Activated CD4-positive, alpha-beta T cell treated with anti-CD3 and anti-CD28 coated beads for 36 hours (primary cell): ENCODE data around the gene RAPGEF4. TPM values are rescaled to one million over a fixed set of nuclear protein-coding genes. Genes with fewer than 3 reads are reported as not detected.

Experiments
- ATAC-seq: fragments of 200-7000 bp; cut with Tn5 transposase; one replicate; pipeline ENCODE4 v1.10.0; 2021; ENCODE audit warnings: mild to moderate bottlenecking, moderate library complexity
- CTCF ChIA-PET: fragments of 350-600 bp; sonication (Branson Sonifier 250); formaldehyde crosslinking; loops from one replicate; lab custom pipeline; 2021; ENCODE audit warnings: antibody characterized with exemption; lab: Charles Lee
- POLR2A ChIA-PET: fragments of 350-600 bp; sonication (Branson Sonifier 250); formaldehyde crosslinking; loops from one replicate; lab custom pipeline; 2021; ENCODE audit warnings: antibody characterized with exemption, inconsistent platforms; lab: Charles Lee
- DNase-seq: peaks from one replicate; pipeline ENCODE4 v3.0.0-alpha.2; 2020
- H3K27ac Mint-ChIP-seq: one replicate; pipeline ENCODE4 v1.8.0; 2021; ENCODE audit warnings: mixed read lengths
- H3K27me3 Mint-ChIP-seq: one replicate; pipeline ENCODE4 v1.8.0; 2021; ENCODE audit warnings: mixed read lengths
- H3K36me3 Mint-ChIP-seq: one replicate; pipeline ENCODE4 v1.8.0; 2021; ENCODE audit warnings: low read depth, mixed read lengths
- H3K4me1 Mint-ChIP-seq: one replicate; pipeline ENCODE4 v1.8.0; 2021; ENCODE audit warnings: mixed read lengths
- H3K4me3 Mint-ChIP-seq: one replicate; pipeline ENCODE4 v1.8.0; 2021; ENCODE audit warnings: mild to moderate bottlenecking, moderate library complexity, mixed read lengths
- H3K9me3 Mint-ChIP-seq: one replicate; pipeline ENCODE4 v1.8.0; 2021; ENCODE audit warnings: low read depth, mixed read lengths
- intact Hi-C, 2 experiments: fragments of 100-400 bp; cut with DNase I in 1 of 2; cut with micrococcal nuclease in 1 of 2; formaldehyde crosslinking; loops; one replicate each; pipeline versions ENCODE4 v1.14.2 to v1.15.1; 2022 to 2024; cut with DNase I, micrococcal nuclease
- total RNA-seq, 2 experiments: library from RNA; stranded (reverse); gene quantifications; one replicate each; pipeline ENCODE4 v1.2.3, GENCODE V29; 2021

Gene RAPGEF4
- total RNA-seq, 2 experiments from 2014 or later = 0.28 to 0.50 TPM

DNA sequence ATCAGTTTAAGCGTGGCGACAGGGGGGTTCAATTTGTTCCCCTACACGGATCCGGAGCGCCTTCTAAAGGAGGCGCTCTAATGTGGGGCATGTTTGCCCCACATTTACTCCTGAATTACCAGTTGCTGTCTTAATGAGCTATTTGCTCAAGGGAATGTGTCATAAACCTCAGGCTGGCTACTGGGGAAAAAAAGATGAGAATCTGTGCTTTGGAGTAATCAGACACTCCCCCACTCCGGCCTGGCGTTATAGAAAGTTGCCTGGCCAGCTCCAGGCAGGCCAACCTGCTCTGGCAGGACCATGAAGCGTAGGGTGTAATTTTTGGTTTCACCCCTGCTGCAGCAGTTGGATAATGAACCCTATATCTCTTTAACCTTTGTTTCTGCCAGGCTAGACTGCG, 309.0 kb downstream of the RAPGEF4 start:
- H3K27me3 Mint-ChIP-seq = peaks cover 2% of the 10 kb centered on the region
- ChIA-PET CTCF (interaction anchor here (2.4 kb wide), 1 partner anchor 16 kb away, joined by 16 read pairs; no protein-coding TSS in a partner anchor), POLR2A (no interaction called here)
- peaks cover 13% of the 10 kb centered on the region for H3K4me1 Mint-ChIP-seq
- ATAC-seq = no peak
- no peaks in the 10 kb centered on the region for H3K36me3 Mint-ChIP-seq
- intact Hi-C loops = loop anchor here in 1 of 2 experiments (10.0 kb wide), 1 partner anchor 930 kb away; no protein-coding TSS in a partner anchor
- H3K9me3 Mint-ChIP-seq = no peaks in the 10 kb centered on the region
- DNase-seq = no peak
- H3K27ac Mint-ChIP-seq = no peak overlapping the region
- no peak overlapping the region for H3K4me3 Mint-ChIP-seq

DNA sequence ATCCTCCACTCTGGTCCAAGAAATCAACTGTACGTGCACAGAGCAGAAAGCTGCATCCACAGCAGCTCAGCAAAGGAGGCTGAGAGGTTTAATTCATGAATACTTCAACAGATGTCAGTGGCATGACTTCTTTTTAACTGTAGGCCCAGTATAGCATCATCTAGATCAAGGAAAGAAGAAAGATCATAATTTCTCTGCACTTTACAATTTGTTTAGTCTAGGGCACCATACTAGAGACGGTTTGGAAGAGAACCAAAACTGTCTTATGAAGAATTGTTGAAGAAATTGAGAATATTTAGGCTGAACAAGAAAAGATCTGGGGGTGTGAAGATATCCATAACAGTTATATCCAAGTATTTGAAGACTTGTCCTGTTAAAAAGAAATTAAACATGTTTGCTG, 309.5 kb downstream of the RAPGEF4 start:
- H3K27ac Mint-ChIP-seq = no peak overlapping the region
- H3K36me3 Mint-ChIP-seq = no peaks in the 10 kb centered on the region
- intact Hi-C loops = loop anchor here in 1 of 2 experiments (10.0 kb wide), 1 partner anchor 930 kb away; no protein-coding TSS in a partner anchor
- ChIA-PET CTCF (interaction anchor here (2.4 kb wide), 1 partner anchor 17 kb away, joined by 16 read pairs; no protein-coding TSS in a partner anchor), POLR2A (no interaction called here)
- H3K4me1 Mint-ChIP-seq = peaks cover 17% of the 10 kb centered on the region
- H3K27me3 Mint-ChIP-seq = peaks cover 2% of the 10 kb centered on the region
- ATAC-seq = no peak
- H3K9me3 Mint-ChIP-seq = no peaks in the 10 kb centered on the region
- no peak for DNase-seq
- no peak overlapping the region for H3K4me3 Mint-ChIP-seq

DNA sequence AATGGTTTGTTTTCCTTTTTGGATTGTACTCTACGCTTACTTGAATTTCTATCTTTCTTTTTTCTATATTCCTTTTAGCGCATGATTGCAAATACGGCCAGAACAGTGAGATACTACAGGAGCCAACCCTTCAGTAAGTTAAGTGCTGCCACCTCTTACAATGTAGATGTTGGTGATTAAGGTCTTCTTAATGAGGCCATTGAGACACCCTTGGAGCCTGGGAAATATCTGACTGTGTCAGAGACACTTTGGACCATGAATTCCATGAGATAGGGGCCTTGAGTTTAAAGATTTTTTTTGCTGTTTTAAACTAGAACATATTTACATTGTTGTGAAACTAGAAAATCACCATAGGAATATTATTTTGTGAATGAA, 312.9 kb downstream of the RAPGEF4 start:
- ChIA-PET POLR2A (no interaction called here), CTCF (interaction anchor here (0.7 to 1.8 kb wide), 2 partner anchors 21 to 235 kb away, joined by 3 to 12 read pairs; no protein-coding TSS in a partner anchor)
- intact Hi-C loops = loop anchor here (2.0 to 10.0 kb wide), 4 partner anchors 28 to 926 kb away; no protein-coding TSS in a partner anchor

DNA sequence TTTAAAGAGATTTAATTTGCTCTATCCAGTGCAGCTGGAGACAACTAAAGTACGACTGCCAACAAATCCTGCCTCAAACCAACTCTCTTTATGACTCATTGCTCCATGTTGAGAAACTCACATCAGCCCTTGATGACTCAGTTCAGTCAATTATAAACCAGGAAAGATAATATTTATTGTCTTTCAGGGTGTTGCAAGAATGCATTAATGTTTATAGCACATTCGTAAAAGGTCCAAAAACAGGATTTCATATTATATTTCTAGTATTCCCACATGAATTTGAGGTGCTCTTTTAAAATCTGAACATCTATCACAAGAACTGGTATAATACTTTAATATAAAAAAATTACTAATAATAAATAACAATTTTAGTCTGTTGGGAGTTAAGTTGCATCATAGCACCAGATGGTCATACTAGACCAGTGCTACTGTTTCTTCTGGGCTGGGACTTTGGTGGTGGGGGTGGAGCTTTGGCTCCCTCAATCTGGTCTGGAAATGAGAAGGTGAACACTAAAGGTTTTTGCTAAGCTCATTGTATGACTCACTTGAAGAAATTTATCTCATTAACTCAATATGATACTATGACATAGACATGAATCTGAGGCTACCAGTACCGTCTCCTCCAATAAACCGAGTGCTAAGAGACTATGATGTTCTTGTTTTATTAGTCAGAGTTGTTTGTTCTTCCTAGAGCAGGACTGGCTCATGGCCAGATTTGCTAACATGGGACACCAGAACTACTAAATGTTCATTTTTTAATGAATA, 313.4 kb downstream of the RAPGEF4 start:
- intact Hi-C loops = loop anchor here (1.0 to 10.0 kb wide), 9 partner anchors 26 to 926 kb away; partner anchors contain the start of gene MAP3K20 (in 1 of the 2)
- DNase-seq = peak; percentile 70
- peak; percentile 98 for ATAC-seq
- no peaks in the 10 kb centered on the region for H3K9me3 Mint-ChIP-seq
- no peaks in the 10 kb centered on the region for H3K36me3 Mint-ChIP-seq
- POLR2A ChIA-PET = interaction anchor here (0.9 kb wide), 1 partner anchor 21 kb away, joined by 3 read pairs; no protein-coding TSS in a partner anchor
- H3K4me1 Mint-ChIP-seq = peaks cover 17% of the 10 kb centered on the region
- peaks cover 9% of the 10 kb centered on the region for H3K27me3 Mint-ChIP-seq
- CTCF ChIA-PET = interaction anchor here (0.6 to 1.8 kb wide), 4 partner anchors 22 to 1292 kb away, joined by 3 to 12 read pairs (median 3); no protein-coding TSS in a partner anchor
- peak overlapping the region; percentile 22 for H3K4me3 Mint-ChIP-seq
- H3K27ac Mint-ChIP-seq = peak overlapping the region; percentile 59

More for the DNA sequence above, 312.9 kb downstream of the RAPGEF4 start:
- Mint-ChIP-seq H3K27ac (no peak overlapping the region), H3K4me1 (peaks cover 17% of the 10 kb centered on the region), H3K36me3 (no peaks in the 10 kb centered on the region), H3K9me3 (no peaks in the 10 kb centered on the region), H3K4me3 (no peak overlapping the region), H3K27me3 (peaks cover 9% of the 10 kb centered on the region)
- ATAC-seq (no peak), DNase-seq (no peak)

DNA sequence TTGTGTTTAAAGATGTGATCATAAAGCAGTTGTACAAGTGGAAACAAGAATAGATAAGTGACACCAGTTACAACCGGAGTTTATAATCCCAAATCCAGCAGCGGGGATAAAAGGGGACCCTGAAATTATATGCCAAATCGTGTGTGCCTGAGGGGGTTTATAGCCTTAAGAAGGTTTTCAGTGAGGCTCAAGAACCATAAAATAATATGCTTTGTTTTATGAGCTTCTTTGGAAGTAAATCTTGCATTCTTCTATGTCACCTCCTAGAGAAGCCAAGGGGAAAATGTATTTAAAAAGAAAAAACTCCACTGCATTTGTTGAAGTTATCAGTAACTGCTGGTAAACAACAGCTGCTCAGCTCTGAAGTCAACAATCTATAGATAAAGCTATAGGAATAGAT, 314.2 kb downstream of the RAPGEF4 start:
- no peak for DNase-seq
- POLR2A ChIA-PET = interaction anchor here (0.9 kb wide), 1 partner anchor 22 kb away, joined by 3 read pairs; no protein-coding TSS in a partner anchor
- H3K27ac Mint-ChIP-seq = no peak overlapping the region

DNA sequence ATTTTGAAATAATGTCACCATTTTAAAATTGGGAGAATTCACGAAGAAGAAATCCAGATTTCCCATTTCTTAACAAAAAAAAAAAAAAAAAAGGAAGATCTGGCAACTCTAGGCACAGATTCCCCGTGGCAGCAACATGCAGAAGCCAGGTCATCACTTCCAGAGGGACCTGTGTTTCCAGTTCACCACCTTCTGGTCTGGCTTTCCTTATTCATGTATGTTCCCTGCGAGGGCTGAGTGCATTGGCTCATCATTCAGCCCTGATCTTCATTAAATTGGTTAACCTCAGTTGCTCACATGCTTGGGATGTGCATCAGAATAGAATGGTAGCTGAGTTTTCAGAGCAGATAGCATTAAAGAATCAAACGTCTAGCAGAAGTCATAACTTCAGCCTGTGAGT, 315.0 kb downstream of the RAPGEF4 start:
- H3K36me3 Mint-ChIP-seq = no peaks in the 10 kb centered on the region
- H3K27me3 Mint-ChIP-seq = peaks cover 13% of the 10 kb centered on the region
- no peak overlapping the region for H3K27ac Mint-ChIP-seq
- ChIA-PET POLR2A (no interaction called here), CTCF (no interaction called here)
- ATAC-seq (no peak), DNase-seq (no peak)
- no peaks in the 10 kb centered on the region for H3K9me3 Mint-ChIP-seq
- peaks cover 17% of the 10 kb centered on the region for H3K4me1 Mint-ChIP-seq
- no peak overlapping the region for H3K4me3 Mint-ChIP-seq
- intact Hi-C loops = no loop called here

More for the DNA sequence above, 314.2 kb downstream of the RAPGEF4 start:
- ATAC-seq = no peak
- Mint-ChIP-seq H3K4me3 (no peak overlapping the region), H3K27me3 (peaks cover 13% of the 10 kb centered on the region), H3K9me3 (no peaks in the 10 kb centered on the region), H3K36me3 (no peaks in the 10 kb centered on the region), H3K4me1 (peaks cover 17% of the 10 kb centered on the region)
- intact Hi-C loops = loop anchor here (1.0 to 10.0 kb wide), 9 partner anchors 25 to 925 kb away; partner anchors contain the start of gene MAP3K20 (in 1 of the 2)
- CTCF ChIA-PET = interaction anchor here (0.6 to 1.8 kb wide), 3 partner anchors 22 to 1291 kb away, joined by 3 to 12 read pairs (median 3); no protein-coding TSS in a partner anchor

DNA sequence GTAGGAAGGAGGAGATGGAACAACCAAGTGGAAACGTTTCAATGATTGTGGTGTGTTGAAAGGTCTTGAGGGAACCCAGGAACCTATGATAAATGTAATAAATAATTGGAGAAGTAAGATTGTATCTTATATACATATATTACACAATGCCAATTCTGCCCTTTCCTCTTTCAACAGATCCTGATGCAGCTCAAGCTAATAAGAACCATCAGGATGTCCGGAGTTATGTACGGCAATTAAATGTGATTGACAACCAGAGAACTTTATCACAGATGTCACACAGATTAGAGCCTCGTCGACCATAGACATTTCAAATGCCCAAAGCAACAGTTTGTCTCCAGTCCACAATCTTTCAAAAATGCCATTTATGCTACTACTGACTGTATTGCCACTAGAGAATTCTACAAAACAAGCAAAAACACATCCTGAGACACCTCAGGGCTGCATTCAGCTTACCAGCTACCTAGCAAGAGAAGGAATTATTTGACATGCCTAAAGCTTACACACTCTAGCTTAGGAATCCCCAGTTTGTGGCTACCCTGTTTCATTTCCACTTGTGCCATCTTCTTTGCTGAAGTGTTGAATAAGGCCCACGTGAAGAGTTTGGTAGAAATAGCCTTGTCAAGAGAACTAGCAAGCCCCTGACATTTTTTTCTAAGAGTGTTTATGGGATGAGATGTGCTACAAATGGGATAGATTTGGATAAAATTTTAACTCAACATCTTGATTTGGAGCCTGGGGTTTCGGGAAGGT, 316.0 kb downstream of the RAPGEF4 start:
- Mint-ChIP-seq H3K9me3 (no peaks in the 10 kb centered on the region), H3K4me3 (no peak overlapping the region), H3K27ac (no peak overlapping the region), H3K4me1 (peaks cover 17% of the 10 kb centered on the region), H3K36me3 (no peaks in the 10 kb centered on the region), H3K27me3 (peaks cover 15% of the 10 kb centered on the region)
- POLR2A ChIA-PET = no interaction called here
- DNase-seq (no peak), ATAC-seq (no peak)
- intact Hi-C loops = no loop called here
- CTCF ChIA-PET = interaction anchor here (1.3 kb wide), 1 partner anchor 24 kb away, joined by 5 read pairs; no protein-coding TSS in a partner anchor

DNA sequence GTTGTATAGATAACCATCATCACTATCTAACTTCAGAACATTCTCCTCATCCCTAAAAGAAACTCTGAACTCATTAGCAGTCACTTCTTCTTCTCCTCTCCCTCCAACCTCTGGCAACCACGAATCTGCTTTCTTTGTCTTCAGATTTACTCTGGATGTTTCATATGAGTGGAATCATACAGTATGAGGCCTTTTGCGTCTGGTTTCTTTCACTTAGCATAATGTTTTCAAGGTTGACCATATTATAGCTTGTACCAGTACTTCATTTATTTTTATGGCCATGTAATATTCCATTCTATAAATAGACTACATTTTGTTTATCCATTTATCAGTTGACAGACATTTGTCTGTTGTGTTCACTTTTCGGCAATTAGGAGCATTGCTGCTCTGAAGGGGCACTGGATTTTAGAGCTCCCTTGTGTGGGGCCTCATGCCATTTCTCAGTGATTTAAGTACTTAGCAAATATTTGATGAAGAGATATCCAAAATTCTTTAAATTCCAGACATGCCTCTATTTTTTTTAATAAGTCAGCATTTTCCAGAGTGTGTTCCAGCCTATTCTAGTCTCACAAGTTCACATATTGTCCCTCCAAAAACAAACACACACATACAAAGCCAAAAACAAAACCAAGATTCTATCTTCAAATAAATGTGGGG, 317.5 kb downstream of the RAPGEF4 start:
- ATAC-seq = no peak
- DNase-seq = no peak
- Mint-ChIP-seq H3K4me1 (peaks cover 17% of the 10 kb centered on the region), H3K36me3 (no peaks in the 10 kb centered on the region), H3K9me3 (no peaks in the 10 kb centered on the region), H3K27ac (no peak overlapping the region), H3K27me3 (peaks cover 22% of the 10 kb centered on the region), H3K4me3 (no peak overlapping the region)
- ChIA-PET POLR2A (no interaction called here), CTCF (interaction anchor here (0.6 kb wide), 1 partner anchor 158 kb away, joined by 3 read pairs; no protein-coding TSS in a partner anchor)
- intact Hi-C loops = no loop called here

DNA sequence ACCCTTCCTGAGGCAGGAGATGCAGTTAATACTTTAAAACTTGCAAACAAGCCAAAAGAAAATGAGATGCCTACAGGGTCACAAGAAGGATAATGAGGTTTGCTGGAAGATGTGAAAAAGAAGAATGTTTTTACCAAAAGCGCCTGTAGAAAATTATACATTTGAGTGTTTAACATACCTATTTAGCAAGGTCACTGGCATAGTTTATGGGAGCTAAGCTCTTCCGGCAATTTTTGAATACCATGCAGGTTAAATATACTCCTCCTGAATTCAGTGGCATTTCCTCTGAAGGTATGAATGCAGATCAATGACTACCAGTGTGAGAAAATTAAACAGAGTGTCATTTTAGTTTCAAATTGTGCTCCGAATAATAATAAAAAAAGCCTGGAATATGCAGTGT, 318.8 kb downstream of the RAPGEF4 start:
- no peaks in the 10 kb centered on the region for H3K9me3 Mint-ChIP-seq
- ATAC-seq (no peak), DNase-seq (no peak)
- H3K27ac Mint-ChIP-seq = no peak overlapping the region
- no peak overlapping the region for H3K4me3 Mint-ChIP-seq
- H3K36me3 Mint-ChIP-seq = no peaks in the 10 kb centered on the region
- ChIA-PET CTCF (interaction anchor here (1.1 to 1.2 kb wide), 2 partner anchors 27 to 82 kb away, joined by 3 read pairs; no protein-coding TSS in a partner anchor), POLR2A (interaction anchor here (0.5 kb wide), 1 partner anchor 62 kb away, joined by 7 read pairs; no protein-coding TSS in a partner anchor)
- H3K27me3 Mint-ChIP-seq = peaks cover 22% of the 10 kb centered on the region
- intact Hi-C loops = no loop called here
- H3K4me1 Mint-ChIP-seq = peaks cover 6% of the 10 kb centered on the region

DNA sequence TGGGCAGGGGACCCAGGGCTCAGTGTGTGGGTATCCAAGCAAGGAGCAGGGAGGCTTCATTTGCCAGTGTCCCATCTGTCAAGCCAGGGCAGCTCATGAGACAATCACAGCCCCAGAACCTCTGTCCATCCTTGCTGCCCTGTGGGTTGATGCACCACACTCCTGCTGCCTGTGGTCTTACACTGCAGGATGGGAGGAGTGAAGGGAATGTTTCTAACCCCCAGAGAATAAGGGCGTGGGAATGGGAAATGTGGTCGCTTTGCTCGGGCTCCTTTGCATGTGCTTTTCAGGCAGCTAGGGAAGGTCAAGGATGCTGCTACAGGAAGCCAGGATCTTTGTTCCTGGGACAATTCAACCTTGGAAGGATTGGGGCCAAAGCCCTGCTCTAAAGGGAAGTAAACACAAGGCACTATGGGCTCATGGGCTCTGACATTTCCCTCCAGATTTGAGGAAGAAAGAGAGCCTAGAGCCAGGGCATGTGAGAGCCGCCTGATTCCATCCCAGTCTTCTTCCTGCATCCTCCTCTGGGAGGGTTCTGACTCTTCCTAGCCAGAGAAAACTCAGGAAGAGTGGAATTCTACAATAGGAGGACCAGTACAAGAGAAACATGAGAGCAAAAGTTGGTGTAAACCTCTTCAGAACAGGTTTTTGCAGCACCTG, 321.2 kb downstream of the RAPGEF4 start:
- ATAC-seq (no peak), DNase-seq (no peak)
- peaks cover 17% of the 10 kb centered on the region for H3K27me3 Mint-ChIP-seq
- H3K4me3 Mint-ChIP-seq = no peak overlapping the region
- ChIA-PET CTCF (no interaction called here), POLR2A (interaction anchor here (0.7 kb wide), 1 partner anchor 9 kb away, joined by 3 read pairs; no protein-coding TSS in a partner anchor)
- H3K36me3 Mint-ChIP-seq = no peaks in the 10 kb centered on the region
- no peak overlapping the region for H3K27ac Mint-ChIP-seq
- H3K9me3 Mint-ChIP-seq = no peaks in the 10 kb centered on the region
- intact Hi-C loops = no loop called here
- no peaks in the 10 kb centered on the region for H3K4me1 Mint-ChIP-seq
